ENCODE measurements around the gene GTF2IRD1. TPM values are rescaled to one million over a fixed set of nuclear protein-coding genes. Genes with fewer than 3 reads are reported as not detected.

GTF2IRD1 gene
- total RNA-seq, 4 donors from 2014 or later = 6.0 to 12.7 (median 10.2) TPM

GRCh38 chr7:74455291-74455804 is 1.6 kb downstream of the GTF2IRD1 start:
- TF ChIP-seq CTCF (IDR thresholded peaks at IDR 0.05; ENCODE audit: low read depth) = no peak

GRCh38 chr7:74455928-74456327 is 2.2 kb downstream of the GTF2IRD1 start:
- TF ChIP-seq CTCF (IDR thresholded peaks at IDR 0.05; ENCODE audit: low read depth) = no peak

- TF ChIP-seq CTCF (IDR thresholded peaks at IDR 0.05; ENCODE audit: low read depth) = no peak
These were observed 3.3 kb downstream of the GTF2IRD1 start for GRCh38 chr7:74457007-74457406.

- TF ChIP-seq CTCF (IDR thresholded peaks at IDR 0.05; ENCODE audit: low read depth) = no peak
These were observed 8.4 kb downstream of the GTF2IRD1 start for GRCh38 chr7:74461970-74462706.

- no peak for TF ChIP-seq CTCF (IDR thresholded peaks at IDR 0.05; ENCODE audit: low read depth)
These were observed 9.0 kb downstream of the GTF2IRD1 start for GRCh38 chr7:74462707-74463100.

GRCh38 chr7:74464931-74465886 is 11.5 kb downstream of the GTF2IRD1 start:
- TF ChIP-seq CTCF (IDR thresholded peaks at IDR 0.05; ENCODE audit: low read depth) = no peak
